ENCODE measurements around the gene MIDN.

GRCh38 chr19:1199531-1199930 lies 48.9 kb upstream of the MIDN start:
- TF ChIP-seq, protein P1, sequence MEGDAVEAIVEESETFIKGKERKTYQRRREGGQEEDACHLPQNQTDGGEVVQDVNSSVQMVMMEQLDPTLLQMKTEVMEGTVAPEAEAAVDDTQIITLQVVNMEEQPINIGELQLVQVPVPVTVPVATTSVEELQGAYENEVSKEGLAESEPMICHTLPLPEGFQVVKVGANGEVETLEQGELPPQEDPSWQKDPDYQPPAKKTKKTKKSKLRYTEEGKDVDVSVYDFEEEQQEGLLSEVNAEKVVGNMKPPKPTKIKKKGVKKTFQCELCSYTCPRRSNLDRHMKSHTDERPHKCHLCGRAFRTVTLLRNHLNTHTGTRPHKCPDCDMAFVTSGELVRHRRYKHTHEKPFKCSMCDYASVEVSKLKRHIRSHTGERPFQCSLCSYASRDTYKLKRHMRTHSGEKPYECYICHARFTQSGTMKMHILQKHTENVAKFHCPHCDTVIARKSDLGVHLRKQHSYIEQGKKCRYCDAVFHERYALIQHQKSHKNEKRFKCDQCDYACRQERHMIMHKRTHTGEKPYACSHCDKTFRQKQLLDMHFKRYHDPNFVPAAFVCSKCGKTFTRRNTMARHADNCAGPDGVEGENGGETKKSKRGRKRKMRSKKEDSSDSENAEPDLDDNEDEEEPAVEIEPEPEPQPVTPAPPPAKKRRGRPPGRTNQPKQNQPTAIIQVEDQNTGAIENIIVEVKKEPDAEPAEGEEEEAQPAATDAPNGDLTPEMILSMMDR (IDR thresholded peaks at IDR 0.05), result no peak
- no peak for TF ChIP-seq POLR2A (IDR thresholded peaks at IDR 0.05)
